Ishikawa (cell line): ENCODE measurements around the gene DNTT.

ENCODE experiments used
- CEBPB ChIP-seq: IDR thresholded peaks from 2 replicates; pipeline ENCODE4 v1.6.1; 2012
- EP300 ChIP-seq: IDR thresholded peaks from 2 replicates; pipeline ENCODE4 v1.6.1; 2012; ENCODE audit warnings: borderline replicate concordance
- FOXM1 ChIP-seq: IDR thresholded peaks from 2 replicates; pipeline ENCODE4 v1.6.1; 2012; ENCODE audit warnings: low read depth, borderline replicate concordance
- RAD21 ChIP-seq: IDR thresholded peaks from 2 replicates; pipeline ENCODE4 v1.6.1; 2012; ENCODE audit warnings: low read depth
- REST ChIP-seq: IDR thresholded peaks from 2 replicates; pipeline ENCODE4 v1.6.1; 2012; ENCODE audit warnings: low read depth, mild to moderate bottlenecking
- TCF12 ChIP-seq: IDR thresholded peaks from 2 replicates; pipeline ENCODE4 v1.6.1; 2012; ENCODE audit warnings: low read depth
- USF1 ChIP-seq: IDR thresholded peaks from 2 replicates; pipeline ENCODE4 v1.6.1; 2012
- YY1 ChIP-seq: IDR thresholded peaks from 2 replicates; pipeline ENCODE4 v1.6.1; 2012; ENCODE audit warnings: low read depth

DNA sequence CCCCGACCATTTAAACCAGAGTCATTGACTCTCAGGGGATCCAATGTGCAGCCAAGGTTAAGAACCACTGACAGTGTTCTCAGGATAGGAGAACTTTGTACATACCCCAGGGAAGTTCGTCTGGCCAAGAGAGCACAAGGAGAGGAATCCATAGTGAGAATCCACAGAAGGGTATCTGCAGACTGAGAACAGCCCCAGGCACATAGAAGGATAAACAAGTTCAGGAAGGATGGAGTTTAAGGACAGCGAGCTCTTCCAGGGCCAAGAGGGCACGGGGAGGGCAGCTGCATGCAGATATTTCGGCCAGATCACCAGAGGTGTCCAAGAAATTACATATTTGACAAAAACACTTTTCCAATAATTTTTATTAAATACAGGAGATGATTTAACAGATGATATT is 49.3 kb upstream of the DNTT start:
- TF ChIP-seq TCF12 (no peak), YY1 (no peak), FOXM1 (no peak), REST (no peak), CEBPB (no peak), USF1 (no peak), RAD21 (no peak), EP300 (no peak)
